Ishikawa (cell line): Measurements from ENCODE around the gene ZNF524.

Source experiments
- CEBPB ChIP-seq: IDR thresholded peaks from 2 replicates; pipeline ENCODE4 v1.6.1; 2012
- CREB1 ChIP-seq: IDR thresholded peaks from 2 replicates; pipeline ENCODE4 v1.6.1; 2012; ENCODE audit warnings: low read depth
- EGR1 ChIP-seq: IDR thresholded peaks from 2 replicates; pipeline ENCODE4 v1.6.1; 2012
- EP300 ChIP-seq: IDR thresholded peaks from 2 replicates; pipeline ENCODE4 v1.6.1; 2012; ENCODE audit warnings: borderline replicate concordance
- FOXM1 ChIP-seq: IDR thresholded peaks from 2 replicates; pipeline ENCODE4 v1.6.1; 2012; ENCODE audit warnings: low read depth, borderline replicate concordance
- NFIC ChIP-seq: IDR thresholded peaks from 2 replicates; pipeline ENCODE4 v1.6.1; 2012
- RAD21 ChIP-seq: IDR thresholded peaks from 2 replicates; pipeline ENCODE4 v1.6.1; 2012; ENCODE audit warnings: low read depth
- TAF1 ChIP-seq: IDR thresholded peaks from 2 replicates; pipeline ENCODE4 v1.6.1; 2012; ENCODE audit warnings: low read depth, mild to moderate bottlenecking
- TCF12 ChIP-seq: IDR thresholded peaks from 2 replicates; pipeline ENCODE4 v1.6.1; 2012; ENCODE audit warnings: low read depth
- TEAD4 ChIP-seq: IDR thresholded peaks from 2 replicates; pipeline ENCODE4 v1.6.1; 2012
- YY1 ChIP-seq: IDR thresholded peaks from 2 replicates; pipeline ENCODE4 v1.6.1; 2012; ENCODE audit warnings: low read depth
- ZBTB7A ChIP-seq: IDR thresholded peaks from 2 replicates; pipeline ENCODE4 v1.6.1; 2012; ENCODE audit warnings: low read depth
- TF ChIP-seq, protein P1 (sequence below): IDR thresholded peaks from 2 replicates; pipeline ENCODE4 v1.6.1; 2012; ENCODE audit warnings: low read depth, mild to moderate bottlenecking
- TF ChIP-seq, protein P2 (sequence below): IDR thresholded peaks from 2 replicates; pipeline ENCODE4 v1.6.1; 2012
- TF ChIP-seq, protein P3 (sequence below): IDR thresholded peaks from 2 replicates; pipeline ENCODE4 v1.6.1; 2012

ZNF524 gene

GRCh38 chr19:55590617-55591016, 9.5 kb upstream of the ZNF524 start:
- TF ChIP-seq TCF12 (no peak), NFIC (no peak)

GRCh38 chr19:55591555-55591954, 8.5 kb upstream of the ZNF524 start:
- TF ChIP-seq EP300 (no peak), TEAD4 (no peak), NFIC (no peak), YY1 (no peak), TAF1 (no peak), CEBPB (no peak), CREB1 (no peak), RAD21 (no peak), FOXM1 (no peak), TCF12 (no peak), EGR1 (no peak), ZBTB7A (no peak)
- TF ChIP-seq, protein P1, sequence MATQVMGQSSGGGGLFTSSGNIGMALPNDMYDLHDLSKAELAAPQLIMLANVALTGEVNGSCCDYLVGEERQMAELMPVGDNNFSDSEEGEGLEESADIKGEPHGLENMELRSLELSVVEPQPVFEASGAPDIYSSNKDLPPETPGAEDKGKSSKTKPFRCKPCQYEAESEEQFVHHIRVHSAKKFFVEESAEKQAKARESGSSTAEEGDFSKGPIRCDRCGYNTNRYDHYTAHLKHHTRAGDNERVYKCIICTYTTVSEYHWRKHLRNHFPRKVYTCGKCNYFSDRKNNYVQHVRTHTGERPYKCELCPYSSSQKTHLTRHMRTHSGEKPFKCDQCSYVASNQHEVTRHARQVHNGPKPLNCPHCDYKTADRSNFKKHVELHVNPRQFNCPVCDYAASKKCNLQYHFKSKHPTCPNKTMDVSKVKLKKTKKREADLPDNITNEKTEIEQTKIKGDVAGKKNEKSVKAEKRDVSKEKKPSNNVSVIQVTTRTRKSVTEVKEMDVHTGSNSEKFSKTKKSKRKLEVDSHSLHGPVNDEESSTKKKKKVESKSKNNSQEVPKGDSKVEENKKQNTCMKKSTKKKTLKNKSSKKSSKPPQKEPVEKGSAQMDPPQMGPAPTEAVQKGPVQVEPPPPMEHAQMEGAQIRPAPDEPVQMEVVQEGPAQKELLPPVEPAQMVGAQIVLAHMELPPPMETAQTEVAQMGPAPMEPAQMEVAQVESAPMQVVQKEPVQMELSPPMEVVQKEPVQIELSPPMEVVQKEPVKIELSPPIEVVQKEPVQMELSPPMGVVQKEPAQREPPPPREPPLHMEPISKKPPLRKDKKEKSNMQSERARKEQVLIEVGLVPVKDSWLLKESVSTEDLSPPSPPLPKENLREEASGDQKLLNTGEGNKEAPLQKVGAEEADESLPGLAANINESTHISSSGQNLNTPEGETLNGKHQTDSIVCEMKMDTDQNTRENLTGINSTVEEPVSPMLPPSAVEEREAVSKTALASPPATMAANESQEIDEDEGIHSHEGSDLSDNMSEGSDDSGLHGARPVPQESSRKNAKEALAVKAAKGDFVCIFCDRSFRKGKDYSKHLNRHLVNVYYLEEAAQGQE, result no peak
- TF ChIP-seq, protein P2, sequence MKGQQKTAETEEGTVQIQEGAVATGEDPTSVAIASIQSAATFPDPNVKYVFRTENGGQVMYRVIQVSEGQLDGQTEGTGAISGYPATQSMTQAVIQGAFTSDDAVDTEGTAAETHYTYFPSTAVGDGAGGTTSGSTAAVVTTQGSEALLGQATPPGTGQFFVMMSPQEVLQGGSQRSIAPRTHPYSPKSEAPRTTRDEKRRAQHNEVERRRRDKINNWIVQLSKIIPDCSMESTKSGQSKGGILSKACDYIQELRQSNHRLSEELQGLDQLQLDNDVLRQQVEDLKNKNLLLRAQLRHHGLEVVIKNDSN, result no peak
- TF ChIP-seq, protein P3, sequence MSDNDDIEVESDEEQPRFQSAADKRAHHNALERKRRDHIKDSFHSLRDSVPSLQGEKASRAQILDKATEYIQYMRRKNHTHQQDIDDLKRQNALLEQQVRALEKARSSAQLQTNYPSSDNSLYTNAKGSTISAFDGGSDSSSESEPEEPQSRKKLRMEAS, result no peak

DNA sequence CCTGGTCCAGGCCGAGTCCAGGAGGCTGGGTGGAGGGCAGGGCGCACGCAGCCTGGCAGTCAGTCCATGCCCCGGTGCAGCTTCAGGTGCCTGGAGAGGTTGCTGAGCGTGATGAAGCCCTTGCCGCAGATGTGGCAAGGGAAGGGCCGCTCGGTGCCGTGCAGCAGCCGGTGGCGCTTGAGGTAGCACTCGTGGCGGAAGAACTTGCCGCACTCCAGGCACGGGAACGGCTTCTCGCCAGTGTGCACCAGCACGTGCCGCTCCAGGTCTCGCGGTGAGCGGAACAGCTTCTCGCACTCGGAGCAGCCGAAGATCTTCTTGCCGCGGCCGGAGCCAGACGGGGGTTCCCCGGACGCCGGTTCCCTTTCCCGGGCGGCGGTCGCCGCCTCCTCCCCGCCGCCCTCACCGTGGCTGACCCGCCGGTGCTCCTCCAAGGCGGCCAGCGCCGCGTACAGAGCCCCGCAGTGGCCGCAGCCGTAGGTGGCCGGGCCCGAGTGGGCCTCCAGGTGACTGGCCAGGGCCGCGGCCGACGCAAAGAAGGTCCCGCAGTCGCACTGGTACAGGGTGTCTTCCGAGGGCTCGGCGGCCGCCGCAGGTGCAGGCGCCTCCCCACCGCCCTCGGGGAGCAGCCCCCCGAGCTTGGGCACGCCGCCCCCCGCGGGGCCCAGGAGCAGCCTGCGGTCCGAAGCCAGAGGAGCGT, 7.5 kb upstream of the ZNF524 start:
- no peak for TF ChIP-seq RAD21
- TF ChIP-seq TCF12, result no peak
- no peak for TF ChIP-seq NFIC
- no peak for TF ChIP-seq FOXM1
- TF ChIP-seq, protein P1, result no peak
- TF ChIP-seq, protein P3, result no peak
- TF ChIP-seq EP300, result no peak
- TF ChIP-seq TEAD4, result no peak
- TF ChIP-seq YY1, result no peak
- TF ChIP-seq CREB1, result no peak
- no peak for TF ChIP-seq CEBPB
- TF ChIP-seq, protein P2, result no peak
- no peak for TF ChIP-seq TAF1
- TF ChIP-seq ZBTB7A, result no peak
- TF ChIP-seq EGR1, result no peak

- TF ChIP-seq TAF1 (no peak), ZBTB7A (no peak), NFIC (no peak)
Measured at GRCh38 chr19:55593096-55593772, 6.9 kb upstream of the ZNF524 start.

- TF ChIP-seq FOXM1, result no peak
- no peak for TF ChIP-seq YY1
- TF ChIP-seq, protein P2, result no peak
Measured at GRCh38 chr19:55594996-55595545, 5.0 kb upstream of the ZNF524 start.

DNA sequence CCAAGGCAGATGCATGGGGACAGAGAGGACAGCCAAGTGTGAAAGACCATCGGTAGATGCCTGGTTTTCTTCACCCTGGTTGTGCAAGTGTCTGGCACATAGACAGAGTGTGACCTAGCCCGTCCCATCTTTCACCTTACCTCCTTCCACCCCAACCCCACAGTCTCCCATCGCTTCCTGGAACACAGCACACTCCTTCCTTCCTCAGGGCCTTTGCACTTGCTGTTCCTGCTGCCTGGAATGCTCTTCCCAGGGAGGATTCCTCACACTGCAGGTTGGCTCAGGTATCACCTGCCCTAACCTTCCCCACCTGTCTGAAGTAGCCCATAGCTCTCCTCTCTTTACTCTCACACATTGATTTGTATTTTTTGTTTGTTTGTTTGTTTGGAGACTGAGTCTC, 3.8 kb upstream of the ZNF524 start:
- TF ChIP-seq NFIC, result no peak
- TF ChIP-seq ZBTB7A, result no peak
- no peak for TF ChIP-seq TEAD4
- TF ChIP-seq, protein P3, result no peak
- TF ChIP-seq EP300, result no peak
